IPS-20b (cell line): ENCODE results near the gene SASS6.

Experiments used
- H3K27ac ChIP-seq: one replicate; pipeline ENCODE4 v1.5.1; 2013; ENCODE audit warnings: low read length
- H3K27me3 ChIP-seq: 2 replicates; pipeline ENCODE4 v1.6.1; 2013; ENCODE audit warnings: mild to moderate bottlenecking, low read length, inconsistent platforms; ENCODE audit not compliant: insufficient read depth
- H3K36me3 ChIP-seq: 2 replicates; pipeline ENCODE4 v1.6.1; 2013; ENCODE audit warnings: low read depth, mild to moderate bottlenecking, inconsistent platforms, low read length, moderate library complexity; ENCODE audit not compliant: insufficient read depth
- H3K4me1 ChIP-seq: 2 replicates; pipeline ENCODE4 v1.6.1; 2013; ENCODE audit warnings: mild to moderate bottlenecking, control low read depth, inconsistent platforms, low read length, moderate library complexity; ENCODE audit not compliant: insufficient read depth
- H3K4me3 ChIP-seq: 2 replicates; pipeline ENCODE4 v1.5.1; 2013; ENCODE audit warnings: mild to moderate bottlenecking, low read length, inconsistent platforms
- H3K9ac ChIP-seq: 2 replicates; pipeline ENCODE4 v1.6.1; 2013; ENCODE audit warnings: low read depth, mild to moderate bottlenecking, inconsistent platforms, low read length, moderate library complexity
- H3K9me3 ChIP-seq: 2 replicates; pipeline ENCODE4 v1.6.1; 2013; ENCODE audit warnings: mild to moderate bottlenecking, low read depth, low read length, inconsistent platforms; ENCODE audit not compliant: insufficient read depth

The SASS6 gene

DNA sequence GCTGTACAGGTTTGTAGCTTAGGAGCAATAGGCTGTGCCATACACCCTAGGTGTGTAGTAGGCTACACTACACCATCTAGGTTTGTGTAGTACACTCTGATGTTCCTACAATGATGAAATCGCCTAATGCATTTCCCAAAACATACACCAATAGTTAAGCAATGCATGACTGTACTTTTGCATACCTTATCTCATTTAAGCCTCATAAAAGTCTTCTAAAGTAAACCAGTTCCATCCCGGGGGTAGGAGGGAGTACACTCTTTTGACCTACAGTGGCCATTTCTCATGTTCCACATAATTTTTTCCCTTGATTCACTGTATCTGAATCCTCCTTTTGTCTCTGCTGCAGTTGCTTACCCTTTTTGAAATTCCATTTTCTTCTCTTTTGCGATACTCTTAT, 12.4 kb upstream of the SASS6 start:
- peaks cover 10% of the 10 kb centered on the region; the same call in 1 of the 2 replicates for H3K4me1 ChIP-seq

DNA sequence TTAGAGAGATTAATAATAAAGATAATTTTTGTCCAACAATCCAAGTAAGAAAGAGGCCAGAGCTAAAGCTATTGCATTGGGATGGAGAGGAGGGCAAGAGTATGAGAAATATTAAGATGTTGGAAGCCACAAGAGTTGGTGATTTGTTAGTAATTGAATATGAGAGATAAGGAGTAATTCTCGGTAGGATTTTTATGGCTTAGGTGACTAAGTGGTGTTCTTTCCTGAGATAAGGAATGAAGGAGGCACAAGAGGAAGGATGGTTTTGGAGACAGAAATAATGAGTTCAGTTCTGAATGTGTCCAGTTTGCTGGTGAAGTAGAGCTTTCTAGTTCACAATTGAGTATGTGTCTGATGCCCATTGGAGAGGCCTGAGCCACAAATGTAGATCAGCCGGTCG, 9.6 kb upstream of the SASS6 start:
- Histone ChIP-seq H3K9ac (no peak overlapping the region), H3K27ac (no peak overlapping the region), H3K4me1 (peaks cover 2% of the 10 kb centered on the region; the same call in 1 of the 2 replicates), H3K36me3 (peaks cover 93% of the 10 kb centered on the region), H3K9me3 (no peaks in the 10 kb centered on the region), H3K27me3 (no peaks in the 10 kb centered on the region), H3K4me3 (no peak overlapping the region)

More for the DNA sequence above, 12.4 kb upstream of the SASS6 start:
- H3K27me3 ChIP-seq = no peaks in the 10 kb centered on the region
- no peak overlapping the region for H3K9ac ChIP-seq
- no peak overlapping the region for H3K4me3 ChIP-seq
- H3K9me3 ChIP-seq = no peaks in the 10 kb centered on the region
- no peak overlapping the region for H3K27ac ChIP-seq
- H3K36me3 ChIP-seq = peaks cover 79% of the 10 kb centered on the region

DNA sequence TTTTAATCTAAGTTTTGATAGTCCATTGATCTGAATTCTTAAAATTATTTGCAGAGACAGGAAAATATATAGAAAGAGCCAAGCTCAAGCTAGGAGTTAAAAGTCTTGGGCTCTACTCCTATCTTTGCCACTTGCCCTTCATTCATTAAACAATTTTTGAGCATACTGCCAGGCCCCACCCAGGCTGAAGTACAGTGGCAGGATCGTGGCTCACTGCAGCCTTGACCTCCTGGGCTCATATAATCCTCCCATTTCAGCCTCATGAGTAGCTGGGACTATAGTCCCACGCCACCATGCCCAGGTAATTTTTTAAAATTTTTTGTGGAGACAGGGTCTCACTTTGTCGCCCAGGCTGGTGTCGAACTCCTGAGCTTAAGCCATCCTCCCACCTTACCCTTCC, 8.5 kb upstream of the SASS6 start:
- Histone ChIP-seq H3K9ac (no peak overlapping the region), H3K36me3 (peaks cover 95% of the 10 kb centered on the region), H3K27me3 (no peaks in the 10 kb centered on the region), H3K27ac (no peak overlapping the region), H3K4me1 (no peaks in the 10 kb centered on the region), H3K4me3 (no peak overlapping the region), H3K9me3 (no peaks in the 10 kb centered on the region)

DNA sequence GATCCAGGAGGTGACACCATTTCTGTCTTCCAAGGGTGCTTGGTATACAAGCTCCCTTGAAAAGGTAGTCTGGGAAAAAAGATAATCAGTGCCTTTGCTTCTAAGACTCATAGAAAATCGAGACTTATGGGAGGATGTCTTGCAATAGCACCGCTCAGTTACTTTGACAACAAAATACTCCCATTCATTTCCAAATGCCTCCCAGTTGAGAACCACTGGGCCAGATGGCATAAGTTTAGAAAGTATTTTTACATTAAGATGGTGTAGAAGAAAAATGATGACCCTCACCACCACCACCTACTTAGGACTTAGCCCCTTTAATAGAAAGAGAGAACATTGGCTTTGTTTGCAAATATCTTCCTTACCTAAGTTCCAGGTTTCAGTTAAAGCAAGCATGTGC, 4.9 kb upstream of the SASS6 start:
- peaks cover 59% of the 10 kb centered on the region for H3K36me3 ChIP-seq

DNA sequence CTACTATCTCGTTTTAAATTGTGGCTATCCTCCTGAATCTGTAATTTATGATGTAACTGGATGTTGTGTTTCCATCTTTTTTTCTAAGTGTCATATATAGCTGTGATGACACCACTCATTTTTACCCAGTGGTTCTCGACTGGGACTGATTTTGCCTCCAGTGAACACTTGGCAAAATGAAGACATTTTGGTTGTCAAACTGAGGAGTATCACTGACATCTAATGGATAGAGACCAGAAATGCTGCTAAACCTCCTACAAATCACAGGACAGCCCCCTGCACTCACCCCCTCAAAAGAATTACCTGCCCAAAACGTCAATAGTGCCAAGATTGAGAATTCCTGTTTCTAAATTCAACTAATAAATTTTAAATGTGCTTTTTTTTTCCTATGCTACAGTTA, 2.1 kb upstream of the SASS6 start:
- peaks cover 32% of the 10 kb centered on the region for H3K36me3 ChIP-seq
- H3K4me1 ChIP-seq = peaks cover 3% of the 10 kb centered on the region; the same call in 1 of the 2 replicates
- no peaks in the 10 kb centered on the region for H3K27me3 ChIP-seq
- H3K9me3 ChIP-seq = no peaks in the 10 kb centered on the region
- no peak overlapping the region for H3K4me3 ChIP-seq
- no peak overlapping the region for H3K9ac ChIP-seq
- H3K27ac ChIP-seq = no peak overlapping the region

More for the DNA sequence above, 4.9 kb upstream of the SASS6 start:
- Histone ChIP-seq H3K27me3 (no peaks in the 10 kb centered on the region), H3K9ac (no peak overlapping the region), H3K9me3 (no peaks in the 10 kb centered on the region), H3K4me1 (no peaks in the 10 kb centered on the region), H3K4me3 (no peak overlapping the region), H3K27ac (no peak overlapping the region)

DNA sequence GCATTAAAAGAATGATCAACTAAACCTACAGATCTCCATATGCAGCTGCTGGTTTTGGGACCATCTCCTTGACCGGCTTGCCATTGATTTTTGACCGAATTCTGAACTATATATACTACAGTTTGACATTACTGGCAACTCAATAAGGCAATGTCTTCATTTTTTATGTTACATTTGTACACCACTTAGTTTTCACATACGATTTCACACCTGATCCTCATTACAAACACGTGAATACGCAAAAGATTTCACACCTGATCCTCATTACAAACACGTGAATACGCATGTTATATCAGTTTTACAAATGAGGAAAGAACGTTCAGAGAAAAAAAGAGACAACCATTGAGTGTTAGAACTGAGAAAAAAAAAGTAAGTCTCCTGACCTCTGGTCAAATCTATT, 1.1 kb downstream of the SASS6 start:
- no peak overlapping the region for H3K27ac ChIP-seq
- no peaks in the 10 kb centered on the region for H3K27me3 ChIP-seq
- H3K9ac ChIP-seq = peak overlapping the region; percentile 89; the same call in 1 of the 2 replicates
- peak overlapping the region; percentile 92 for H3K4me3 ChIP-seq
- H3K4me1 ChIP-seq = peaks cover 3% of the 10 kb centered on the region; the same call in 1 of the 2 replicates
- H3K36me3 ChIP-seq = no peaks in the 10 kb centered on the region; the same call in 1 of the 2 replicates
- H3K9me3 ChIP-seq = no peaks in the 10 kb centered on the region

DNA sequence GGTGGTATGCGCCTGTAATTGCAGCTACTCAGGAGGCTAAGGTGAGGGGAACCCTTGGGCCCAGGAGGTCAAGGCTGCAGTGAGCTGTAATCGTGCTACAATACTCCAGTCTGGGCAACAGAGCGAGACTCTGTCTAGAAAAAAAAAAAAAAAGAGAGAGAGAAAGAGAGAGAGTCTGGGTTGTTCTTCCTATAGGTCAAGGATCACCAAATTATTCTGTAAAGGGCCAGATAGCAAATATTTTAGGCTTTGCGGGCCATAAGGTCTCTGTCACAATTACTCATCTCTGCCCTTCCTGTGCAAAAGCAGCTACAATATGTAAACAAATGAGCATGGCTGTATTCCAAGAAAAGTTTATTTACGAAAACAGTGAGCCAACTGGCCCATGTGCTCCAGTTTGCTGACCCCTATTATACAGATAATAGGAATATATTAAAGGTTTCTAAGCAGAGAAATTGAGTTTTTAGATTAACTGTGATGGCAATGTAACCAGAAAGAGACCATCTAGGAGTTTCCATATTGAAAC, 2.1 kb downstream of the SASS6 start:
- Histone ChIP-seq H3K9me3 (no peaks in the 10 kb centered on the region), H3K4me1 (peaks cover 3% of the 10 kb centered on the region; the same call in 1 of the 2 replicates), H3K27me3 (no peaks in the 10 kb centered on the region), H3K9ac (no peak overlapping the region), H3K27ac (no peak overlapping the region), H3K36me3 (no peaks in the 10 kb centered on the region), H3K4me3 (no peak overlapping the region)

DNA sequence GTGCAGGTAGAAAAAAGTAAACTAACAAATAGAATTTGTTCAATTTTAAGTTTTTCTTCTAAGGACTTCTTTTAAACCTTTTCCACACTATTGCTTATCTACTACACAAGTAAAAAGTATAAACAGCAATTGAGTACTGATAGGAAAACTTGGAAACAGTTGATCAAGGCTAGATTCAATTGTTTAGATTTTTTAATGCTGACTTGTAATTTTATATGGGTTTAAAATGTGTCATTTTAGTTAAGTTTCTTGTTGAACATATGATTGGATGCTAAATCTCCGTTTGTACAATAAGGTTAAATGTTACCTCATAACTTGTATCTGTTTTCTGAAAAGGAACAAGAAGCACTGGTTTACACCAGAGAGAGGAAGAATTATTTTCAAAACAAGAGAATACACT, 5.5 kb downstream of the SASS6 start:
- H3K9ac ChIP-seq = no peak overlapping the region
- H3K4me3 ChIP-seq = no peak overlapping the region
- H3K27me3 ChIP-seq = no peaks in the 10 kb centered on the region
- no peak overlapping the region for H3K27ac ChIP-seq
- H3K4me1 ChIP-seq = peaks cover 3% of the 10 kb centered on the region; the same call in 1 of the 2 replicates
- peaks cover 7% of the 10 kb centered on the region for H3K36me3 ChIP-seq
- H3K9me3 ChIP-seq = no peaks in the 10 kb centered on the region

DNA sequence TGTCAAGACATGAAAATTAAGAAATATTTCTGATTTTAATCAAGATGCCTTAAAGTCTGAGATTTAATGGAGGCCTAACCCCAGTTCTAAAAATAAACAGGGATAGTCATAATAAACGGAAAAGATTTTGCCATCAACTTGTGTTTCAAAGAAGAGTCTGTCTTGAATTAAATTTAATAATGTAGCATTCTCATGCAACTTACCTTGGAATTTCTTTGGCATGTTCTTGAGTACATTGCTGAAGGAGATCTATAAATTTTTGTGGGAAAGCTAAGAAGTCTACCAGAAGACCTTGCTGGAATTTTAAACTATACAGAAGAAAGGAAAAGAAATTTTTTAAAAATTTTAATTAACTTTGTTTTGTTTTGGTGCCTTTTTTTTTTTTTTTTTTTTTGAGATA, 10.6 kb downstream of the SASS6 start:
- Histone ChIP-seq H3K9me3 (no peaks in the 10 kb centered on the region), H3K4me1 (no peaks in the 10 kb centered on the region), H3K36me3 (peaks cover 42% of the 10 kb centered on the region), H3K9ac (no peak overlapping the region), H3K27ac (no peak overlapping the region), H3K27me3 (no peaks in the 10 kb centered on the region), H3K4me3 (no peak overlapping the region)

DNA sequence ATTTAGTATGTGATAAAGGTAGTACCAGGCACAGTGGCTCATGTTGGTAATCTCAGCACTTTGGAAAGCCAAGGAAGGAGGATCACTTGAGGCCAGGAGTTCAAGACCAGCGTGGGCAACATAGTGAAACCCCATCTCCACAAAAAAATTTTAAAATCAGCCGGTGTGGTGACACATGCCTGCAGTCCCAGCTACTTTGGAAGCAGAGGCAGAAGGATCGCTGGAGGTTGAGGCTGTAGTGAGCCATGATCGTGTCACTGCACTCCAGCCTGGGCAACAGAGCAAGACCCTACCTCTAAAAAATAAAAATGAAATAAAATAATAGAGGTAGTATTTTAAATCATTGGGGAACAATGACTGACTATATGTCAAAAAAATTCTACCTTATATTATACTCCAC, 17.2 kb downstream of the SASS6 start:
- H3K9ac ChIP-seq = no peak overlapping the region
- H3K9me3 ChIP-seq = no peaks in the 10 kb centered on the region
- H3K4me1 ChIP-seq = no peaks in the 10 kb centered on the region
- H3K27ac ChIP-seq = no peak overlapping the region
- H3K27me3 ChIP-seq = no peaks in the 10 kb centered on the region
- H3K4me3 ChIP-seq = no peak overlapping the region
- H3K36me3 ChIP-seq = peaks cover 49% of the 10 kb centered on the region

DNA sequence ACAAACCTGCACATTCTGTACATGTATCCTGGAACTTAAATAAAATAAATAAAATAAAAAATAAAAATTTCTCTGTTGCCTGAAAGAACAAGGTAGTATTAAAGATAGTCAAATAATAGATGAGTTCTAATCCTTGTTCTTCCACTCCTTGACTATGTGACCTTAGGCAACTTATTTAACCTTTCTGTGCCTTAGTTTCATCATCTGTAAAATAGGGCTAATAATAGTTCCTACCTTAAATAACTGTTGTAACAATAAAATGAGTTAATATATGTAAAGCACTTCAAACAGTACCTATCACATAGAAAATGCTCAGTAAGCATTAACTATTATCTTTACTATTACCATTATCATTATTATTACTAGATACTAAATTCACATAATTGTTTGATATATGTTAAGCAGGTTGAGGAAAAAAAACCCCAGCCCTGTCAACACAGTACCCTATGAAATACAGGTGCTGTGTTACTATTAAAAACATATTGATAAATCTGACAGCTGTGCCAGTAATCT, 23.1 kb downstream of the SASS6 start:
- no peaks in the 10 kb centered on the region for H3K9me3 ChIP-seq
- H3K27me3 ChIP-seq = no peaks in the 10 kb centered on the region
- peaks cover 49% of the 10 kb centered on the region for H3K36me3 ChIP-seq
- H3K27ac ChIP-seq = no peak overlapping the region
- no peaks in the 10 kb centered on the region for H3K4me1 ChIP-seq
- no peak overlapping the region for H3K9ac ChIP-seq
- H3K4me3 ChIP-seq = no peak overlapping the region

DNA sequence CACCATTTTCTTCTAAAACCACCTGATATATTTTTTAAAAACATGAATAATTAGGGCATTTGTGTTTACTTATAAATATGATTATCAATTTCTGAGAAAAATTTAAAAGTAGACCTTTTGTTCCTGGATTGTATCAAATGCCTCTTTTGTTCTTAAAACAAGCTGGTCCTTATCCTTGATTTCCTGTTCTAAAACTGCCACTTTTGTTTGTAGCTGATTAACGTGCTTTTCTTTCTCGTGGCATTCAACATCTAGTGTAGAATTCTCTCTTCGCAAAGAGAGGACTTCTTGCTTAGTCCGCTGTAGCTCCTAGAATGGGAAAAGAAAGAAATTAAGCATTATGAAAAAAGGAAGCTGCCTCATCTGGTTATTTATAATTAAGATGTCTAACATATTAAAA, 25.0 kb downstream of the SASS6 start:
- Histone ChIP-seq H3K36me3 (peaks cover 66% of the 10 kb centered on the region), H3K9ac (no peak overlapping the region), H3K4me1 (no peaks in the 10 kb centered on the region), H3K9me3 (no peaks in the 10 kb centered on the region), H3K27ac (no peak overlapping the region), H3K4me3 (no peak overlapping the region), H3K27me3 (no peaks in the 10 kb centered on the region)
